GM23338 (cell line): ENCODE results near the gene AADAC. TPM values are rescaled to one million over a fixed set of nuclear protein-coding genes. Genes with fewer than 3 reads are reported as not detected.

ENCODE experiments used
- ATAC-seq: fragments of 200-7000 bp; cut with Tn5 transposase; 3 replicates; pipeline ENCODE4 v1.9.1; 2020
- DNase-seq: peaks from one replicate; pipeline ENCODE4 v3.0.0-alpha.2; 2015; ENCODE audit warnings: low spot score
- H2AFZ ChIP-seq: fragments of 200-600 bp; sonication (generic); 2 replicates; pipeline ENCODE4 v1.8.0; 2016; ENCODE audit warnings: antibody characterized with exemption, mild to moderate bottlenecking, moderate library complexity
- H3F3A ChIP-seq: fragments of 200-600 bp; sonication (generic); replicated peaks from 2 replicates; pipeline ENCODE4 v1.8.0; 2017; ENCODE audit warnings: antibody characterized with exemption, mixed run types, low read depth
- H3K27ac ChIP-seq: fragments of 200-600 bp; sonication (generic); 2 replicates; pipeline ENCODE4 v1.6.1; 2016; ENCODE audit warnings: low read depth
- H3K27me3 ChIP-seq: fragments of 200-600 bp; sonication (generic); 2 replicates; pipeline ENCODE4 v1.8.0; 2016; ENCODE audit warnings: mild to moderate bottlenecking, mixed run types, moderate library complexity; ENCODE audit not compliant: insufficient read depth
- H3K36me3 ChIP-seq: fragments of 200-600 bp; sonication (generic); 2 replicates; pipeline ENCODE4 v1.8.0; 2016; ENCODE audit warnings: mild to moderate bottlenecking; ENCODE audit not compliant: insufficient read depth
- H3K4me1 ChIP-seq: fragments of 200-600 bp; sonication (generic); 2 replicates; pipeline ENCODE4 v1.8.0; 2016; ENCODE audit warnings: mild to moderate bottlenecking, moderate library complexity; ENCODE audit not compliant: insufficient read depth
- H3K4me2 ChIP-seq: fragments of 200-600 bp; sonication (generic); 2 replicates; pipeline ENCODE4 v1.7.1; 2017; ENCODE audit warnings: mixed run types
- H3K4me3 ChIP-seq: fragments of 200-600 bp; sonication (generic); 2 replicates; pipeline ENCODE4 v1.6.1; 2016; ENCODE audit warnings: mixed run types
- H3K79me2 ChIP-seq: fragments of 200-600 bp; sonication (generic); replicated peaks from 2 replicates; pipeline ENCODE4 v1.8.0; 2017; ENCODE audit warnings: mild to moderate bottlenecking; ENCODE audit not compliant: insufficient read depth
- H3K9me2 ChIP-seq: fragments of 200-600 bp; sonication (generic); 2 replicates; pipeline ENCODE4 v1.8.0; 2017; ENCODE audit not compliant: insufficient read depth
- H4K20me1 ChIP-seq: fragments of 200-600 bp; sonication (generic); replicated peaks from 2 replicates; pipeline ENCODE4 v1.8.0; 2017; ENCODE audit warnings: mild to moderate bottlenecking; ENCODE audit not compliant: insufficient read depth
- H3K27ac Mint-ChIP-seq: 2 replicates; pipeline ENCODE4 v1.8.0; 2020; ENCODE audit warnings: inconsistent platforms, mild to moderate bottlenecking, moderate library complexity, mixed read lengths
- H3K27me3 Mint-ChIP-seq: 3 replicates; pipeline ENCODE4 v1.8.0; 2022; ENCODE audit warnings: low read depth, mild to moderate bottlenecking, moderate library complexity, mixed read lengths, inconsistent platforms; ENCODE audit not compliant: insufficient read depth, poor library complexity
- H3K36me3 Mint-ChIP-seq: 3 replicates; pipeline ENCODE4 v1.8.0; 2021; ENCODE audit warnings: low read depth, mild to moderate bottlenecking, inconsistent platforms, moderate library complexity, mixed read lengths
- H3K4me1 Mint-ChIP-seq: 3 replicates; pipeline ENCODE4 v1.8.0; 2020; ENCODE audit warnings: mild to moderate bottlenecking, inconsistent platforms, mixed read lengths
- H3K4me3 Mint-ChIP-seq: 3 replicates; pipeline ENCODE4 v1.8.0; 2021; ENCODE audit warnings: moderate library complexity, mild to moderate bottlenecking, inconsistent platforms, mixed read lengths
- H3K9me3 Mint-ChIP-seq: 3 replicates; pipeline ENCODE4 v1.8.0; 2020; ENCODE audit warnings: moderate library complexity, mild to moderate bottlenecking, inconsistent platforms, mixed read lengths
- CTCF ChIP-seq, 2 experiments: fragments of 200-600 bp in 1 of 2; sonication (generic) in 1 of 2; conservative IDR thresholded peaks; 2 replicates each; pipeline versions ENCODE4 v1.5.1 to v1.6.1; 2016 to 2017; ENCODE audit warnings: antibody characterized with exemption in 2 of 2, low read depth in 2 of 2, mild to moderate bottlenecking in 2 of 2, moderate library complexity in 1 of 2
- EZH2 ChIP-seq: fragments of 200-600 bp; sonication (generic); IDR thresholded peaks from one replicate; pipeline ENCODE4 v1.8.0; 2017; ENCODE audit warnings: antibody characterized with exemption, mild to moderate bottlenecking, low read depth; ENCODE audit not compliant: unreplicated experiment
- EZH2phosphoT487 ChIP-seq: fragments of 200-600 bp; sonication (generic); IDR thresholded peaks from one replicate; pipeline ENCODE4 v1.8.1; 2018; ENCODE audit warnings: antibody characterized with exemption; ENCODE audit not compliant: unreplicated experiment
- NANOG ChIP-seq: IDR thresholded peaks from 2 replicates; pipeline ENCODE4 v1.6.1; 2016; ENCODE audit warnings: antibody characterized with exemption, borderline replicate concordance
- polyA plus RNA-seq: library from polyadenylated mRNA; unstranded; fragments of >200 nt; fragmentation: Nextera tagmentation; extraction: Ambion mirVana; gene quantifications from 2 replicates; pipeline ENCODE4 v1.2.1, GENCODE V29; 2016
- total RNA-seq: library from RNA; depleted of rRNA; stranded (reverse); fragments of >200 nt; shearing (Covaris generic); gene quantifications from 2 replicates; pipeline ENCODE4 v1.2.3, GENCODE V29; 2014
- TF ChIP-seq, protein P1 (sequence below): fragments of 250-450 bp; sonication (Bioruptor Pico); IDR thresholded peaks from 2 replicates; pipeline ENCODE4 v1.5.0; 2020; ENCODE audit warnings: mild to moderate bottlenecking, moderate library complexity

The AADAC gene
- total and polyA plus RNA-seq, 2 experiments from 2014 or later: not detected

DNA sequence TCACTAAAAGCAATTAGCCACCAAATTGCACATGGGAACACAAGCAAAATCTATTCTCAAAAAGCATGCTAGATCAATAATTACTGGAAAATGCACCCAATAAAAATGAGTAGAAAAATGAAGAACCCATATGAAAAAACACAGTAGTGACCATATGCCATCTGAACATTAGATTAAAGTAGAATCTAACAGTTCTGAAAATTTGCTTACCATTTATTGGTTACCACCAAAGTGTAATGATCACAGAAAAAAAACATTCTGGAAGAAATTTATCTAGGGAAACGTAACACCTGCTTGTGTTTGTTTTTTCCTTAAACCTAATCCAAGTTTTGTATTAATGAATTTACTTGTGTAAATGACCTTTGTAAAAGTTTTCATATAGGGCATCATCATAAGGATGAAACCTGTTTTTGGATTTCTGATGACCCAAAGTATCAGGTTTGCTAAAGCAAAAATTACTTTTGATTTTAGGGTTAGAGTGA, 37.6 kb upstream of the AADAC start (continued):
- TF ChIP-seq CTCF (conservative IDR thresholded peaks at IDR 0.05; ENCODE audit: low read depth in 2 of 2) (no peak), EZH2phosphoT487 (no peak), EZH2 (no peak), NANOG (no peak)

DNA sequence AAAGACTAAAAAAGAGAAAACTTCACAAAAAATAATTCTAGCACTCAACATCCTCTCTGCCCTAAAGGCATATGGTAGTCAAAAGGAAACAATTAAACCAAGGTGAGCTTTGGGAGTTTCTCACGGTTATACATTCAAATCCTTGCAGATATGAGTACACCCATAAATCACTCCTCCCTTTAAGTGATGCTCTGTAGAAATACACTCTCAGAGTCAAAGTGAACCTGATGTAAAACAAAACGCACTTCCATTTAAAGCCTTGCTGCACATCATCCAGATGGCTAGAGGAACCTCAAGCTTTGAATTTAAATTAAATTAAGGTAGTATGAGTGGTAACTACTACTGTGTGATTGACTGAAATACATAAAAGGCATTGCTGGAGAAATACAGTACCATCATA, 36.0 kb upstream of the AADAC start:
- peaks cover 4% of the 10 kb centered on the region; the same call in 2 of the 3 replicates for H3K4me1 Mint-ChIP-seq
- no peaks in the 10 kb centered on the region for H3K36me3 ChIP-seq
- H3K9me3 Mint-ChIP-seq: no peaks in the 10 kb centered on the region
- no peaks in the 10 kb centered on the region for H3K27me3 ChIP-seq
- no peaks in the 10 kb centered on the region for H3K9me2 ChIP-seq
- H3K79me2 ChIP-seq: no peaks in the 10 kb centered on the region
- peaks cover 5% of the 10 kb centered on the region for H3K4me1 ChIP-seq
- no peak overlapping the region for H3K4me3 ChIP-seq
- H3K4me3 Mint-ChIP-seq: no peak overlapping the region
- no peaks in the 10 kb centered on the region for H4K20me1 ChIP-seq
- no peak overlapping the region for H3K27ac ChIP-seq
- no peak for ATAC-seq
- H2AFZ ChIP-seq: no peak overlapping the region
- no peaks in the 10 kb centered on the region for H3F3A ChIP-seq
- no peak for DNase-seq
- no peak overlapping the region for H3K27ac Mint-ChIP-seq
- H3K27me3 Mint-ChIP-seq: no peaks in the 10 kb centered on the region
- no peaks in the 10 kb centered on the region for H3K36me3 Mint-ChIP-seq
- TF ChIP-seq, protein P1, sequence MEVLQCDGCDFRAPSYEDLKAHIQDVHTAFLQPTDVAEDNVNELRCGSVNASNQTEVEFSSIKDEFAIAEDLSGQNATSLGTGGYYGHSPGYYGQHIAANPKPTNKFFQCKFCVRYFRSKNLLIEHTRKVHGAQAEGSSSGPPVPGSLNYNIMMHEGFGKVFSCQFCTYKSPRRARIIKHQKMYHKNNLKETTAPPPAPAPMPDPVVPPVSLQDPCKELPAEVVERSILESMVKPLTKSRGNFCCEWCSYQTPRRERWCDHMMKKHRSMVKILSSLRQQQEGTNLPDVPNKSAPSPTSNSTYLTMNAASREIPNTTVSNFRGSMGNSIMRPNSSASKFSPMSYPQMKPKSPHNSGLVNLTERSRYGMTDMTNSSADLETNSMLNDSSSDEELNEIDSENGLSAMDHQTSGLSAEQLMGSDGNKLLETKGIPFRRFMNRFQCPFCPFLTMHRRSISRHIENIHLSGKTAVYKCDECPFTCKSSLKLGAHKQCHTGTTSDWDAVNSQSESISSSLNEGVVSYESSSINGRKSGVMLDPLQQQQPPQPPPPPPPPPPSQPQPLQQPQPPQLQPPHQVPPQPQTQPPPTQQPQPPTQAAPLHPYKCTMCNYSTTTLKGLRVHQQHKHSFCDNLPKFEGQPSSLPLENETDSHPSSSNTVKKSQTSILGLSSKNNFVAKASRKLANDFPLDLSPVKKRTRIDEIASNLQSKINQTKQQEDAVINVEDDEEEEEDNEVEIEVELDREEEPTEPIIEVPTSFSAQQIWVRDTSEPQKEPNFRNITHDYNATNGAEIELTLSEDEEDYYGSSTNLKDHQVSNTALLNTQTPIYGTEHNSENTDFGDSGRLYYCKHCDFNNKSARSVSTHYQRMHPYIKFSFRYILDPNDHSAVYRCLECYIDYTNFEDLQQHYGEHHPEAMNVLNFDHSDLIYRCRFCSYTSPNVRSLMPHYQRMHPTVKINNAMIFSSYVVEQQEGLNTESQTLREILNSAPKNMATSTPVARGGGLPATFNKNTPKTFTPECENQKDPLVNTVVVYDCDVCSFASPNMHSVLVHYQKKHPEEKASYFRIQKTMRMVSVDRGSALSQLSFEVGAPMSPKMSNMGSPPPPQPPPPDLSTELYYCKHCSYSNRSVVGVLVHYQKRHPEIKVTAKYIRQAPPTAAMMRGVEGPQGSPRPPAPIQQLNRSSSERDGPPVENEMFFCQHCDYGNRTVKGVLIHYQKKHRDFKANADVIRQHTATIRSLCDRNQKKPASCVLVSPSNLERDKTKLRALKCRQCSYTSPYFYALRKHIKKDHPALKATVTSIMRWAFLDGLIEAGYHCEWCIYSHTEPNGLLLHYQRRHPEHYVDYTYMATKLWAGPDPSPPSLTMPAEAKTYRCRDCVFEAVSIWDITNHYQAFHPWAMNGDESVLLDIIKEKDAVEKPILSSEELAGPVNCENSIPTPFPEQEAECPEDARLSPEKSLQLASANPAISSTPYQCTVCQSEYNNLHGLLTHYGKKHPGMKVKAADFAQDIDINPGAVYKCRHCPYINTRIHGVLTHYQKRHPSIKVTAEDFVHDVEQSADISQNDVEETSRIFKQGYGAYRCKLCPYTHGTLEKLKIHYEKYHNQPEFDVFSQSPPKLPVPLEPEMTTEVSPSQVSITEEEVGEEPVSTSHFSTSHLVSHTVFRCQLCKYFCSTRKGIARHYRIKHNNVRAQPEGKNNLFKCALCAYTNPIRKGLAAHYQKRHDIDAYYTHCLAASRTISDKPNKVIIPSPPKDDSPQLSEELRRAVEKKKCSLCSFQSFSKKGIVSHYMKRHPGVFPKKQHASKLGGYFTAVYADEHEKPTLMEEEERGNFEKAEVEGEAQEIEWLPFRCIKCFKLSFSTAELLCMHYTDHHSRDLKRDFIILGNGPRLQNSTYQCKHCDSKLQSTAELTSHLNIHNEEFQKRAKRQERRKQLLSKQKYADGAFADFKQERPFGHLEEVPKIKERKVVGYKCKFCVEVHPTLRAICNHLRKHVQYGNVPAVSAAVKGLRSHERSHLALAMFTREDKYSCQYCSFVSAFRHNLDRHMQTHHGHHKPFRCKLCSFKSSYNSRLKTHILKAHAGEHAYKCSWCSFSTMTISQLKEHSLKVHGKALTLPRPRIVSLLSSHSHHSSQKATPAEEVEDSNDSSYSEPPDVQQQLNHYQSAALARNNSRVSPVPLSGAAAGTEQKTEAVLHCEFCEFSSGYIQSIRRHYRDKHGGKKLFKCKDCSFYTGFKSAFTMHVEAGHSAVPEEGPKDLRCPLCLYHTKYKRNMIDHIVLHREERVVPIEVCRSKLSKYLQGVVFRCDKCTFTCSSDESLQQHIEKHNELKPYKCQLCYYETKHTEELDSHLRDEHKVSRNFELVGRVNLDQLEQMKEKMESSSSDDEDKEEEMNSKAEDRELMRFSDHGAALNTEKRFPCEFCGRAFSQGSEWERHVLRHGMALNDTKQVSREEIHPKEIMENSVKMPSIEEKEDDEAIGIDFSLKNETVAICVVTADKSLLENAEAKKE (CRISPR knock-in tag): no peak
- H3K4me2 ChIP-seq: no peak overlapping the region
